ENCODE results near the gene PAFAH2.

Gene PAFAH2

DNA sequence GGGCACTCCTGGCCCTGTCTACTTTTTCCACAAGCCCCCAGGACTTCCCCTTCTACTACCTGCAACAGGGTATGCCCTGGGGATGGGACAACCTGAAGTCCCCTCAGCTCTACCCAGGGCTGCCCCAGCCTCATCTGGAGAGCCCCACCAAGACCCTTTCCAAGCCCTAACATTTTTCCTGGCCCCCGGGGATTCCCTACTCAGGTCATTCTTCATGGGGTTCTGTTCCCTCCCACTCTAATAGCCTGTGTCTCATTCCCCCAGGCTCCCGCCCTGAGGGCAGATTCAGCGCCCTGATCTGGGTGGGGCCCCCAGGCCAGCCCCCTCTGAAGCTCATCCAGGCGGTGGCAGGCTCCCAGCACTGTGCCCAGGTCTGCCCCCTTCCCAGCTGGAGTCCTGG, 33.3 kb upstream of the PAFAH2 start:
- DNase-seq (ENCODE audit: low read depth, low spot score): no peak

DNA sequence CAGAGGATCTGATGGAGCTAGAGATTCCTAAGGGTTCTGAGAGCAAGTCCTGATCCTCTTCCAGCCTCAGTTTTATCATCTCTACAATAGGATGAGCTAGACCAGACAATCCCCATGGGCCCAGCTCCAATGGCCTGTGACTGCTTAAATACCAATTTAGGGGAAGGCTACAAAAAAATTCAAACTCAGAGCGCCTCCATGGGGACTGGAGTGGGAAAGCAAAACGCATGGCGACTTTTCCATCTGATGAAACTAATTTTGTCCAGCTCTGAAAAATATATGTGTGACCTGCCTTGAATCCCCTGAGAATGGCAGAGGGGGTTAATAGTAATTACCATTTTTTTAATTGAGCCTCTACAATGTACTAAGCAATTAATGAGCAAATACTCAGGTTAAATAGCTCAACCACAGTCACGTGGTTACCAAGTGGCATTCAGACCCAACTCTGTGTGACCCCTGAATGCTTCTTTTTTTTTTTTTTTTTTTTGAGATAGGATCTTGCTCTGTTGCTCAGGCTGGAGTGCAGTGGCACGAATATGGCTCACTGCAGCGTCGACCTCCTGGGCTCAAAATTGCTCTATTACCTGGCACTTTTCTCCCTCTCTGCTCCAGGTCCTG, 32.1 kb upstream of the PAFAH2 start:
- no peak for DNase-seq (ENCODE audit: low read depth, low spot score)

DNA sequence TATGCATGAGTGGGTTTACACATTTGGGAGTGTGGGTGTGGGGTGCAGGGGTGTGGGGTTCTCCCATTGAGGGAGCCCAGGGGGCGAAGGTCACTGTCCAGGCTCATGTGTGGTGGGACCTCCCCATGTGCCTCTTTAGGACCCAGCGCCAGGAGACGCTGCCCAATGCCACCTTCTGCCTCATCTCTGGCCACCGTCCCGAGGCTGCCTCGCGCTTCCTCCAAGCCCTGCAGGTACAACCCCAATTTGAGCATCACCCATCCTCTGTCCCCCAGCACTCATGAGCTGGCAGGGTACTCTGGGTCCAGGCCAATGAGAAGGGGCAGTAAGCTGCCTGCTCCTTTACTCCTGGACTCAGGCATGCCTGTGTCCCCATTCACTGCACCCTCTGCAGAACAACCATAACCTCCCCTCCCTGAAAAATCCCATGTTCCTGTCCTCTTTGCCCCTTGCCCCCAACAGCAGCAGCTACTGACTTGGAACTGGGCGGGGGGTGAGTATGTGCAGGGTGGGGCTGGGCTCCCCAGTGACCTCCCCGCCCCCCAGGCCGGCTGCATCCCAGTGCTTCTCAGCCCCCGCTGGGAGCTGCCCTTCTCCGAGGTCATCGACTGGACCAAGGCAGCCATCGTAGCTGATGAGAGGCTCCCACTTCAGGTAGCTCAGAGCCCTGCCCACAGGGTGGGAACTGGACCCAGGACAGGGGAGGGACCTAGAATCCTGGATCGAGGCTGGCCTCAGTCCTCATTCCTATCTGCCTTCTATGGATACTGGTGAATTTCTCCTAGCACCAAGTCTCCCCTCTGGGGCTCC, 31.4 kb upstream of the PAFAH2 start:
- DNase-seq (ENCODE audit: low read depth, low spot score): no peak

DNA sequence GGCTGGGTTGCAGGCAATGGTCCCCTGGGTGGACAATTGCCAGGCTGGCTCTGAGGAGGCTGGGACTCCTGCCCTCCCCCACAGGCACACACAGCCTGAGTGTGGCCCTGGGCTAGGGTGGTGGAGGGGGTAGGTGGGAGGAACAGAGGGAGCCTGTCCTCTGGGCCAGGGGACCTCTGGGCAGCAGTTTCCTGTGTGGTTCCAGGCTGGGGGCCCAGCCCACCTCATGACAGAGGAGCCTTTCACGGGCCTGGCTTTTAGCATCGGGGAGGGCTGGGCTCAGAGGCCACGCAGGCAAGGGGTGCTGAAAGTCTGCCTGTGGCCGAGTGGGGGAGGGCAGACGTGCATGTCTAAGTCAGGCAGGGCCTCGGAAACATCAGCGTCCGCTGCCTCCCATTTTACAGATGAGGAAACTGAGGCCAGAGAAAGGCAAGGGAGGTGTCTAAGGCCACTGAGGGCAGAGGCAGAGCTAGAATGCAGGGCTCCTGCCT, 30.7 kb upstream of the PAFAH2 start:
- no peak for DNase-seq (ENCODE audit: low read depth, low spot score)

DNA sequence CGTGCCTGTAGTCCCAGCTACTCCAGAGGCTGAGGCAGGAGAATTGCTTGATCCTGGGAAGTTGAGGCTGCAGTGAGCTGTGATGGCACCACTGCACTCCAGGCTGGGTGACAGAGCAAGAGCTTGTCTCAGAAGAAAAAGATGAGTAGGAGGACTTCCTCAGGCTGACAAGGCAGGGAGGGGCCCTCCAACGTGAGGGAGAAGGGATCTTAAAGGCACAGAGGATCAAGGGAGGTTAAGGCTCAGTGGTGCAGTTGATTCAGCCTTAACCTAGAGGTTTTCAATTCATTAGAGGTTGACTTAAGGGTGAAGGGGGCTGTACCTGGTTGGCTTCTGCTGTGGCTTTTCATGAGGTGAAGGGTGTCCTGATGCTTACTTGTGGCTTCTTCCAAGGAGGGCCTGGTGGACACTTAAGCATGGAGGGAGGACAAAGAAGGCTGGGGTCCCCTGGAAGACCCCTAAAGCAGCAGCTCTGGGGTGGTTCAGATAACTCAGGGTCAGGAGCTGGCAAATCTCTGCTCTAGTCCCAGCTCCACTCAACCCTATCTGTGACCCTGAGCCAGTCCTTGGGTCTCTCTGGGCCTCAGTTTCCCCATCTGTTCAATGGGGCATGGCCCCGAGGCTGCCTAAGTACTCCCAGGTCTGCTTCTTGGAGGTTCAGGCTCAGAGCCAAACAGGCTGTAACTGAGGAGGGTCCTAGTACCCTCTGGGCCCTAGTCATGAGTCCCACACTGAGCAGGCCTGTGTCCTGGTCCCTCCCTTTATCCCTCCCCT, 30.0 kb upstream of the PAFAH2 start:
- no peak for DNase-seq (ENCODE audit: low read depth, low spot score)

DNA sequence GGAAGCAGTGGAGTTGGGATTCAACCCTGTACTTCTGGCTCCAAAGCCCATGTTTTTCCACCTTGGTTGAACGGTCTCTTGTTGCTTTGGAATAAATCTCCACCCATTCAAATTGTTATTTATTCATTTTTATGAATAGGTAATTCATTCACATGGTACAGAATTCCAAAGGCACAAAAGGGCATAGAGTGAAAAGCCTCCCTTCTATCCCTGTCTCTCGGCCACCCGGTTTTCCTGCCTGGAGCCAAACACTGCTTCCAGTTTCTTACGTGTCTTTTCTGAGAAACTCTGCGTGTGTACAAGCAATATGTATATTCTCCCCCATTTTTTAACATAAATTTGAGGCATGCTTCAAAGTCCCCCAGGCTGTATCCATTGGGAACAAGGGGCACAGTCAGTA, 27.7 kb upstream of the PAFAH2 start:
- DNase-seq (ENCODE audit: low read depth, low spot score): no peak

DNA sequence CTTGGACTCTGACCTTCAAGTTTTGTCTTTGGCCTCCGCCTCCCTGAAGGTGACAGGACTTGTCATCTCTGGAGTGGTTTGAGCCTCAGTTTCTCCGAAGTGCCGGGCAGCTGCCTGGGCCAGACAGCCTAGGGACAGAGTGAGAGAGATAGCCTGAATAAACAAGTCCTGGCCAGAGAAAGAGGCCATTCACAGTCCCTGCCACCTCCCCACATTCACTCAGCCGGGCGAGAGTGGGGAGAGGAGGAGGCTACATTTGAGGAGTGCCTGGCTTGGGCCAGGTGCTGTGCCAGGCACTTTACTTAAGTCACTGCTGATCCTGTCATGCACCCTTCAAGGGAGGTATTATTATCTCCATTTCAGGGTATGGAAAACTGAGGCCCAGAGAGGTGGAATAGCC, 27.2 kb upstream of the PAFAH2 start:
- no peak for DNase-seq (ENCODE audit: low read depth, low spot score)

DNA sequence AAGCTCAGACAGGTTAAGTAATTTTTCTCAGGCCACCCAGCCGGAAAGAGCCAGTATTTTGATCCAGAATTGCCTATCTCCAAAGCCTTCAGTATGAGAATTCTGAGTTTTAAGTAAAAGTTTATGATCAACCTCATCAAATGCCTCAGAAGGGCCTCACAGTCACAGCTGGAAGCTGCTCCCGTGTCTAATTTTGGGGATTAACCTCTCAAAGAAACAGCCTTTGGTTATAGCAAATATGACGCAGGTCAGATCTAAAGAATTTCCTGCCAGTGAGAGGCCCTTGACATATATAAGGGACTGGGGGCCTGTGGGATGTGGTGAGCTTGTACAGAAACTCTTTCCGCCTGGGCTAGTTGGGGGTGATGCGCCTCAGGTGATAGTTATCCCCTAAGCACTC, 26.0 kb upstream of the PAFAH2 start:
- DNase-seq (ENCODE audit: low read depth, low spot score): no peak

DNA sequence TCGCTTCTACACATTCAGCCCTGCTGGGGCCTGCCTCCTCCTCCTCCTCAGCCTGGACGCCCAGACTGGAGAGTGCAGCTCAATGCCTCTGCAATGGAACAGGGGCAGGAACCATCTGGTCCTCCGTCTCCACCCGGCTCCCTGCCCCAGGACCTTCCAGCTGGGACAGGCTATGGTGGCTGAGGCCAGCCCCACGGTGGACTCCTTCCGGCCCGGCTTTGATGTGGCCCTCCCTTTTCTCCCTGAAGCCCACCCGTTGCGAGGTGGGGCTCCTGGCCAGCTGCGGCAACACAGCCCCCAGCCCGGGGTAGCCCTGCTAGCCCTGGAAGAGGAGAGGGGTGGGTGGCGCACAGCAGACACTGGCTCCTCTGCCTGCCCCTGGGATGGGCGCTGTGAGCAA, 25.1 kb upstream of the PAFAH2 start:
- no peak for DNase-seq (ENCODE audit: low read depth, low spot score)

DNA sequence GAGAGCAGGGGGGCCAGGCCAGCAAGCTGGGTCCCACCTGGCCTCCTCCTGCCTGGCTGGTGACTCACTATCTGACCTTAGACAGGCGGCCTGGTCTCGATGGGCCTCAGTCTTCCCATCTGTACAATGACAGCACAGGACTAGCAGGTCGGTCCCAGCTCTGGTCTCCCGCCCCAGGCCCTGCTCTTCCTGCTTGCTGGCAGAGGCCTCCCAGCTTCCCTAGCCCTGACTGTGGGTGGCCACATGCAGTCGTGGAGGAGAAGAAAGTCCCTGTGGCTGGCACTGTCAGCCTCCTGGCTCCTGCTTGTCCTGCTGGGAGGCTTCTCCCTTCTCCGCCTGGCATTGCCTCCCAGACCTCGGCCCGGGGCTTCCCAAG, 24.5 kb upstream of the PAFAH2 start:
- no peak for DNase-seq (ENCODE audit: low read depth, low spot score)

DNA sequence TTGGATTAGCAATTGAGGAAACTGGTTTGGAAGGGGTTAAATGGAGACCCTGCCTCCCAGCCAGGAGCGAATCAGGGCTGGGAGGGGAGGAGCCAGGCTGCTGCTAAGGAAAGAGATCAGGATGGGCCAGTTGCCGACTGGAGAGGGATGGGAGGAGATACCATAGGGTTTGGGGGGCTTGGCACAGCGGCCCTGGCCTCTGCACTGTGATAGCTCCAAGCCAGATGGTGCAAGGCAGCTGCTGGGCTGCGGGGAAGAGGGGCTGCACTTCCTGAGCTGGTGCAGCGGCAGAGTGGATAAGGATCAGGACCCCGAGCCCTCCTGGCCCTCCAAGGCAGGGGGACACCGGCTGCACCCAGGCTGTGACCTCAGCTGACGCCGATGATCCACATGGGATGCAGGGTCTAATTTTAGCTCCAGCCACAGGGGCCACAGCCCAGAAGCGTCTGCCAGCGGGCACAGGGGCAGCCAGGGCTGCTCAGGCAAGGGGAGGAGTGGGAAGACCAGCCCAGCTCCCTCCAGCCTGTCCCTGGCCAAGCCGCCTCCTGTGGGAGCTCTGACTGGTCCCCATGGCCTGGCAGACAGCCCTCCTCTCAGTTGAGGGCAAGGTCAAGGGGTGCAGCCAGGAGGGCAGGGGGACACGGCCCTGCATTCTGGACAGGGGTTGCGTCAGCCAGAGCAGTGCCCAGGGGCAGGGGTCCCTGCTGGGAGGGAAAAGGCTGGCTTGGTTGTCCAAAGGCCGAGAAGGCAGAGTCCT, 24.0 kb upstream of the PAFAH2 start, which contains the start of gene EXTL1:
Gene EXTL1 (plus strand): TSS at position 129 of the 757 bp plus-strand sequence. CDS start 872 bp downstream, outside the sequence.
- DNase-seq (ENCODE audit: low read depth, low spot score): peak; percentile 89

DNA sequence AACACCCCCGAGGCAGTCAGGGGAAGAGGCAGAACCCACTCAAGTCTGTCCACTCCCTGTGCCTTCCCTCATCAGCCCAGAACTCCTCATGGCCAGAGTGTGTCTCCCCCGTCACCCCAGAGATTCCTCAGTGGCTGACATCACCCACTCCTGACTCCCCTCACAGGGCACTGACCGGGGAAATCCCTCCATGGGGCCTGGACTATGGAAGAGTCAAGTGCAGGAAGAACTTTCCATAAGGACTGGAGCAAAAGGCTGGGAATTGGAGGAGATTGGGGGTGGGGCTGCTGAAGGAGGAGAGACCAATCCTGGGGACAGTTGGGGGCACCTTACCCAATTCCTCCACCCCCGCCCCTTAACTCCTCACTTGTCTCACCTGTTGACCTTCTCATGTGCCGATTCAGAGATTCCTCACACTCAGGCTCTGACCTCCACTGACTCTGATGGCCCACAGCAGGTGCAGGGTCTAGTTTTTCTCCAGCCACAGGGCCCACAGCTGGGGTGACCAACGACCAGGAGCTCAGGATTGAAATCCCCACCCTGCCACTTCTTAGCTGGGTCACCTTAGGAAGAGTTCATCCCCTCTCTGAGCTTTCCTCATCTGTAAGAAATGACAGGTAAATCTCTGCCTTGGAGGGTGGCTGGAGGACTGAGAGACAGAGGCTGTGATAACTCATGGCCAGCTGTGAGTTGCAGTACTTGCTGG, 23.2 kb upstream of the PAFAH2 start:
- no peak for DNase-seq (ENCODE audit: low read depth, low spot score)

DNA sequence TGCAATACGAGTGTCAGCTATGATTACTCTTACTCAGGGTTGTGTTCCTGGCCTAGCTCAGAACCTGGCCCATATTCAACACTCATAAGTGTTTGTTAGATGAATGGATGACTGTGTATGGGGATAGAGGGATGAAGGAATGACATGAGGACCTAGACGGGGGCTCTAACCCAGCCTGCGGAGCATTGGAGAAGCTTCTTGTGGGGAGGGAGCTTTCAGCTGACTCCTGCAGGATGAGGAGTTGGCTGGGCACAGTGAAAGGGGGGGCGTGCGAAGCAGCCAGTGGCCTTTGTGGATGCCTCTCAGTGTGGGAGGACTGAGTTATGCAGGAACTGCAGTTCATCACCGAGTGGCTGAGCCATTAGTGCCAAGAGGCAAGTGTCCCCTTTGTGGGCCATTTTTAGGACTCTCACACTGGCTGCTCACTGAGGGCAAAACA, 22.5 kb upstream of the PAFAH2 start:
- DNase-seq (ENCODE audit: low read depth, low spot score): no peak

DNA sequence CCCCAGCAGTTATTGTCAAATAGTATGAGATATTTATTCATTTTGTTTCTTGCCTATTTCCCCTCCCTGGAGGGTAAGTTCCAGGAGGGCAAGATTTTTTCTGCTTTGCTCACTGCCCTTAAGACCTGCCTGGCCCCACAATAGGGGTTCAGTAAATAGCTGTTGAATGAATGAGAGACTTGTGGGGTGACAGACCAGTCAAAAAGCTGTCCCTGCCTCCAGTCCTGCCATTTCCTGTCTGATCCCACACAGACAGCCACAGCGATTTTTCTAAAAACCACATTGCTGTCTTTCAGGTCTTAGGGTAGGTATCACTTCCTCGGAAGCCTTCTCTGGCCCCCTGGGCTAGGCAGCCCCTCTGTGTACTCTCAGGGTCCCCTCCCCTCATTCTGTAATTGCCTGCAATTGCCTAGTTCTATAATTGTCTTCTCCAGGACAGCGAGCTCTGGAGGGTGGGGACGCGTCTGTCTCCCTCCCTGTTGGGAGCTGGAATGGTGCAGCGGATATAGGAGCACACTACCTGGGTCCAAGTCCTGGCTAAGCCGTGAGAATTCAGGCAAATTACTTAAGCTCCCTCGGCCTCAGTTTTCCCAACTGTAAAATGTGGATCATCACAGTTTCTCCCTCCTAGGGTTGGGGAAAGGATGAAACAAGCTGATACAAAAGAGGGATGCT, 21.9 kb upstream of the PAFAH2 start:
- no peak for DNase-seq (ENCODE audit: low read depth, low spot score)

DNA sequence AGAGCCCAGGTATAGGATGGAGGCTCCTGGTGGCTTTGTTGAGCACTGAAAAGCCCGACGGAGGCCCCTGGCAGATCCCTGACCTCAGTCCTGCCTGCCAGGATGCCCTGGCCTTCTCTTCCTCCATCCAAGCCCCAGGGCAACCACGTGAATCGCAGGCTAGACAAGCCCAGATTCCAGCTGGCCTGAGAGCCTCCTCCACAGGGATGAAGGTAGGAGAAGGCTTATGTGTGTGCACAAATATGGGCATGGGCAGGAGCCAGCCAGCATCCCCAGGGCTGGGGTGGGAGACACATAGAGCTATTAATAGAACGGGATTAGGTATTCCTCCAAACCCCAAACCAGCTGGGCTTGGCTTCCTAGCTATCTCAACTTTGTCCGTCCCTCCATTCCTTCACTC, 19.7 kb upstream of the PAFAH2 start:
- no peak for DNase-seq (ENCODE audit: low read depth, low spot score)

DNA sequence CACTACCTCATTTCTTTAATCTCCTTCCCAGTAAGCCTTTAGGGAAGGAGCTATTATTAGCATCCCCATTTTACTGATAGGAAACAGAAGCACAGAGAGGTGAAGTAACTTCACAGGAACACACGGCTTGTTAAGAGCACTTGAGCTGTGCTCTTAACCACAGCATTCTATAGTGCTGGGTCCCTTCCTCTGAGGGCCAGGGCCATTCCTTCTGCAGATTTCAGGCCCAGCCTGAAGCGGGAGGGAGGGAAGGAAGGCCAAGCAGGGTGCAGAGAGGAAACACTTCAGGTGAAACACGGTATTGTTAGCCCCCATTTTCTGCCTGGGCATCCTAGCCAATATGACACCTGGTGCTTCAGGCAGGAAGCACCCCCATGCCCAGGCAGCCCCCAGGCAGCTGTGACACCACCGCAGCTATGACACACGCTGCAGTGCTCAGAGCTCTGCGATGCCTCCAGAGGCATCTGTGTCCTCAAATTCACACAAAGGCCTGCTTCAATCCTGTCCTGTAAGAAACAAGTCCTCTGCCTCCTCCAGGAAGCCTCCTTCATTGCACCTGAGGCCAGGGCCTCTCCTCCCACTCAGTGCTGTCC, 19.2 kb upstream of the PAFAH2 start:
- no peak for DNase-seq (ENCODE audit: low read depth, low spot score)

DNA sequence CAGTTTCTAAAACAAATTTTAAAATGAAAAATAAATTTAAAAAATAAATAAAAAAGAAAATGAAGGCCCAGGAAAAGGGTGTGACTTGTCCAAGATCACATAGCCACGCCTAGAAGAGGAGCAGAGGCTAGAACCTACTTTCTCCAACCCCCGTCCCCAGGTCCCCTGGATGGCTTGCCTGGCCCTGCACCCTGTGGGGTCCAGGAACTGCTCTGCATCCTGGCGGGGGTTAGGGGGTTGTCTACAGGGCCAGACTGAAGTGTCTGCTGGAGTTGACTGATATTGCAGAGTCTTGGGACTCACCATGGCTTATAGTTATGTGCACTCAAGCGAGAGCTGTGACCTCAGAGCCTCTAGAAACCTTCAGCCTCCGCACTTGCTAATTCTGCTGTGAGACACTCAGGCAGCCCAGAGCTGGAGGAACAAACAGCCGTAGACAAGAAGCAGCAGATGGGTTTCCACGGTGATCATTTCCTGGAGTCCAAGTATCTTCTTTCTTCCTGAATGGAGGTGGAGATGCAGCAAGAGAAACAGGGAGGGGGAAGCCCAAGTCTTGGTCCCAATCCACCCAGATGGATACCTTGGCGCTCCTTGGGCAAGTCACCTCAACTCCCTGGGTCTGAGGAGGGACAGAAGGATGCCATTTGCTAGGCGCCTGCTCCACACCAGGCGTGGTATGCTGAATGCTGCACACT, 18.5 kb upstream of the PAFAH2 start:
- DNase-seq (ENCODE audit: low read depth, low spot score): no peak

DNA sequence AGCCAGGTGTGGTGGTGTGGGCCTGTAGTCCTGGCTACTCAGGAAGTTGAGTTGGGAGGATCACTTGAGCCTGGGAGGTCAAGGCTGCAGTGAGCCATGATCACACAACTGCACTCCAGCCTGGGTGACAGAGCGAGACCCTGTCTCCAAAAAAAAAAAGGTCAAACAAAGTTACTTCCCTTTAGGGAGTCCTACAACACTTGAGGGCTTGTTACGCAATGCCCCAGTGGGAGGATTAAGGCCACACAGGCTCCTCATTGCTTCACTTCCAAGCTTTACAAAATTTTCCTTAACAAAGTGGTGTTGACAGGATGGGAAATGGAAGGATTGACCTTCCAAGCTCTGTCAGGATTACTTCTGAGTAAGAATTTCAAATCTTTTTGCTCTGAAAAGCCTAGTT, 17.5 kb upstream of the PAFAH2 start:
- DNase-seq (ENCODE audit: low read depth, low spot score): no peak

DNA sequence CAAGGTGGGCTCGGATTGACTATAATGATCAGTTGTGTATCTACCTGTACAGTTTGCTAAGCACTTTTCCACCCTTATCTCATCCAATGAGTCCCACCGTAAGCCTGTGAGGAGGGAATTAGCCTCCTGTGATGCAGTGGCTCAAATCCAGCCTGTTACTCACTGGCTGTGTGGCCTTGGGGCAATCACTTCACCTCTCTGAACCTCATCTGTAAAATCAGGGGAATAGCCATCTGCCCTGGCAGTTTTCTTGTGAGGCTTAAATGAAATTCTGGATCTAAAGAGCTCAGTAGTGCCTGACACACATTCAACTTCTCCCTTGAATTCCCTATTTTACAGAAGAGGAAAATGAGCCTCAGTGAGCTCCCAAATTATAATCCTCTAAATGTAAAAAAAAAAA, 16.3 kb upstream of the PAFAH2 start:
- DNase-seq (ENCODE audit: low read depth, low spot score): no peak

Measured in ELF-1 (cell line).